Measurements from ENCODE around the gene ARG1. TPM values are rescaled to one million over a fixed set of nuclear protein-coding genes. Genes with fewer than 3 reads are reported as not detected.
"Not testable (repeated sequence)": the region's sequence is repeated elsewhere in the genome, so short reads cannot be mapped to it uniquely, and the experiment has no call there.

ARG1 gene
- total and polyA plus RNA-seq, 4 donors, result 0.31 to 33.1 (median 4.3) TPM

- no peaks in the 10 kb centered on the region for H3K36me3 ChIP-seq (ENCODE audit: control insufficient read depth in 4 of 4, insufficient read depth in 4 of 4, low read length in 4 of 4)
- ATAC-seq (ENCODE audit: insufficient read depth, low FRiP score) (no peak), DNase-seq (no peak)
- no peak overlapping the region for H3K27ac ChIP-seq (ENCODE audit: low read depth in 1 of 2, low read length in 1 of 2)
- H3K27me3 ChIP-seq (ENCODE audit: control insufficient read depth in 3 of 3, insufficient read depth in 3 of 3, low read length in 2 of 3), result no peaks in the 10 kb centered on the region
- no peak overlapping the region for H3K9ac ChIP-seq (ENCODE audit: insufficient read depth in 1 of 2, low read length in 2 of 2)
- TF ChIP-seq CTCF (IDR thresholded peaks at IDR 0.05; ENCODE audit: control extremely low read depth, extremely low read depth), result no peak
- no peaks in the 10 kb centered on the region for H3K4me1 ChIP-seq (ENCODE audit: control insufficient read depth in 5 of 5, insufficient read depth in 5 of 5, low read length in 5 of 5)
- H3K4me3 ChIP-seq, result no peak overlapping the region
- 71 to 93% methylated on average over 3 of the region's 3 CpGs for WGBS, 2 donors
- no peaks in the 10 kb centered on the region for H3K9me3 ChIP-seq (ENCODE audit: control insufficient read depth in 4 of 4, insufficient read depth in 3 of 4, low read length in 3 of 4)
These were observed 40.4 kb upstream of the ARG1 start for GRCh38 chr6:131532580-131533039.

GRCh38 chr6:131538615-131539014 lies 34.4 kb upstream of the ARG1 start:
- 67 to 81% methylated on average over 4 of the region's 4 CpGs for WGBS, 2 donors
- H3K36me3 ChIP-seq (ENCODE audit: control insufficient read depth in 4 of 4, insufficient read depth in 4 of 4, low read length in 4 of 4); H3K27me3 ChIP-seq (ENCODE audit: control insufficient read depth in 3 of 3, insufficient read depth in 3 of 3, low read length in 2 of 3); H3K9me3 ChIP-seq (ENCODE audit: control insufficient read depth in 4 of 4, insufficient read depth in 3 of 4, low read length in 3 of 4); H3K4me1 ChIP-seq (ENCODE audit: control insufficient read depth in 5 of 5, insufficient read depth in 5 of 5, low read length in 5 of 5); H3K27ac ChIP-seq (ENCODE audit: low read depth in 1 of 2, low read length in 1 of 2); H3K4me3 ChIP-seq; H3K9ac ChIP-seq (ENCODE audit: insufficient read depth in 1 of 2, low read length in 2 of 2); DNase-seq; ATAC-seq (ENCODE audit: insufficient read depth, low FRiP score): not testable (repeated sequence)

GRCh38 chr6:131545317-131545716 lies 27.7 kb upstream of the ARG1 start:
- Histone ChIP-seq H3K9ac (ENCODE audit: insufficient read depth in 1 of 2, low read length in 2 of 2) (no peak overlapping the region), H3K4me3 (no peak overlapping the region), H3K9me3 (ENCODE audit: control insufficient read depth in 4 of 4, insufficient read depth in 3 of 4, low read length in 3 of 4) (no peaks in the 10 kb centered on the region), H3K4me1 (ENCODE audit: control insufficient read depth in 5 of 5, insufficient read depth in 5 of 5, low read length in 5 of 5) (no peaks in the 10 kb centered on the region), H3K36me3 (ENCODE audit: control insufficient read depth in 4 of 4, insufficient read depth in 4 of 4, low read length in 4 of 4) (no peaks in the 10 kb centered on the region), H3K27ac (ENCODE audit: low read depth in 1 of 2, low read length in 1 of 2) (no peak overlapping the region), H3K27me3 (ENCODE audit: control insufficient read depth in 3 of 3, insufficient read depth in 3 of 3, low read length in 2 of 3) (no peaks in the 10 kb centered on the region)
- DNase-seq, result no peak
- no peak for ATAC-seq (ENCODE audit: insufficient read depth, low FRiP score)
- 66 to 69% methylated on average over 2 of the region's 2 CpGs for WGBS, 2 donors
- TF ChIP-seq CTCF (IDR thresholded peaks at IDR 0.05; ENCODE audit: control extremely low read depth, extremely low read depth), result no peak

- TF ChIP-seq CTCF (IDR thresholded peaks at IDR 0.05; ENCODE audit: control extremely low read depth, extremely low read depth), result no peak
- ATAC-seq (ENCODE audit: insufficient read depth, low FRiP score) (no peak), DNase-seq (no peak)
- Histone ChIP-seq H3K9me3 (ENCODE audit: control insufficient read depth in 4 of 4, insufficient read depth in 3 of 4, low read length in 3 of 4) (no peaks in the 10 kb centered on the region), H3K27ac (ENCODE audit: low read depth in 1 of 2, low read length in 1 of 2) (no peak overlapping the region), H3K9ac (ENCODE audit: insufficient read depth in 1 of 2, low read length in 2 of 2) (no peak overlapping the region), H3K36me3 (ENCODE audit: control insufficient read depth in 4 of 4, insufficient read depth in 4 of 4, low read length in 4 of 4) (no peaks in the 10 kb centered on the region), H3K27me3 (ENCODE audit: control insufficient read depth in 3 of 3, insufficient read depth in 3 of 3, low read length in 2 of 3) (no peaks in the 10 kb centered on the region), H3K4me1 (ENCODE audit: control insufficient read depth in 5 of 5, insufficient read depth in 5 of 5, low read length in 5 of 5) (no peaks in the 10 kb centered on the region), H3K4me3 (no peak overlapping the region)
- 72 to 81% methylated on average over 6 of the region's 6 CpGs for WGBS, 2 donors
These were observed 25.5 kb upstream of the ARG1 start for GRCh38 chr6:131547488-131547887.
